Measurements from ENCODE around the gene PRSS8.
A peak's percentile ranks its signal among the peaks of the same experiment; 100 is the strongest.

PRSS8 gene

GRCh38 chr16:31118223-31119155 is 17.0 kb downstream of the PRSS8 start:
- DNase-seq (ENCODE audit: insufficient read length) (no peak), FAIRE-seq (no peak)
- TF ChIP-seq TAF1 (IDR thresholded peaks at IDR 0.05; ENCODE audit: borderline replicate concordance, low read depth, low read length) (no peak), POLR2AphosphoS5 (IDR thresholded peaks at IDR 0.05; ENCODE audit: low read depth, low read length) (no peak), POLR2A (IDR thresholded peaks at IDR 0.05; ENCODE audit: low read depth, low read length) (no peak)

GRCh38 chr16:31117384-31118222 is 17.9 kb downstream of the PRSS8 start, which contains the start of gene KAT8:
Gene KAT8, plus strand, starts transcription at chr16:31117664. Its CDS starts 18 bp downstream, at chr16:31117682.
- DNase-seq (ENCODE audit: insufficient read length) = peak; percentile 97
- peak; percentile 92 for TF ChIP-seq POLR2A (IDR thresholded peaks at IDR 0.05; ENCODE audit: low read depth, low read length)
- peak; percentile 83 for TF ChIP-seq POLR2AphosphoS5 (IDR thresholded peaks at IDR 0.05; ENCODE audit: low read depth, low read length)
- 0 out of 2 replicates have a peak, but pooled peaks have one; percentile 70 for TF ChIP-seq TAF1 (IDR thresholded peaks at IDR 0.05; ENCODE audit: borderline replicate concordance, low read depth, low read length)
- peak; percentile 97 for FAIRE-seq

DNA sequence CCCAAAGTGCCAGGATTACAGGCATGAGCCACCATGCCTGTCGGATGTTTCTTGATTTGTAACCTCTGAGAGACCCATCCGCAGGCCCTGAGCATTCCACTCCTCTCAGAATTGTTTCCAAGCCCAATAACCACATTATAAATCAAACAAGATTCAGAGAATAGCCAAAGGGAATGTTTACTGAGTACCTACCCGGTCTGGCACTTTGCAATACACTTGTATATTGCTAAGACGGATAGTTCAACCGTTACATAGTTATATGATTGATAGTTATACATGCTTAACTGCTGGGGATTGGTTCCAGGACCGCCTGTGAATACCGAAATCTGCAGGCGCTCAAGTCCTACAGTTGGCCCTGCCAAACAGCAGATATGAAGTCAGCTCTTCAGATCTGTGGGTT is 21.1 kb downstream of the PRSS8 start:
- DNase-seq (ENCODE audit: insufficient read length) = no peak
- TF ChIP-seq TAF1 (IDR thresholded peaks at IDR 0.05; ENCODE audit: borderline replicate concordance, low read depth, low read length) = no peak
- no peak for TF ChIP-seq POLR2A (IDR thresholded peaks at IDR 0.05; ENCODE audit: low read depth, low read length)
- no peak for TF ChIP-seq POLR2AphosphoS5 (IDR thresholded peaks at IDR 0.05; ENCODE audit: low read depth, low read length)
- no peak for FAIRE-seq

DNA sequence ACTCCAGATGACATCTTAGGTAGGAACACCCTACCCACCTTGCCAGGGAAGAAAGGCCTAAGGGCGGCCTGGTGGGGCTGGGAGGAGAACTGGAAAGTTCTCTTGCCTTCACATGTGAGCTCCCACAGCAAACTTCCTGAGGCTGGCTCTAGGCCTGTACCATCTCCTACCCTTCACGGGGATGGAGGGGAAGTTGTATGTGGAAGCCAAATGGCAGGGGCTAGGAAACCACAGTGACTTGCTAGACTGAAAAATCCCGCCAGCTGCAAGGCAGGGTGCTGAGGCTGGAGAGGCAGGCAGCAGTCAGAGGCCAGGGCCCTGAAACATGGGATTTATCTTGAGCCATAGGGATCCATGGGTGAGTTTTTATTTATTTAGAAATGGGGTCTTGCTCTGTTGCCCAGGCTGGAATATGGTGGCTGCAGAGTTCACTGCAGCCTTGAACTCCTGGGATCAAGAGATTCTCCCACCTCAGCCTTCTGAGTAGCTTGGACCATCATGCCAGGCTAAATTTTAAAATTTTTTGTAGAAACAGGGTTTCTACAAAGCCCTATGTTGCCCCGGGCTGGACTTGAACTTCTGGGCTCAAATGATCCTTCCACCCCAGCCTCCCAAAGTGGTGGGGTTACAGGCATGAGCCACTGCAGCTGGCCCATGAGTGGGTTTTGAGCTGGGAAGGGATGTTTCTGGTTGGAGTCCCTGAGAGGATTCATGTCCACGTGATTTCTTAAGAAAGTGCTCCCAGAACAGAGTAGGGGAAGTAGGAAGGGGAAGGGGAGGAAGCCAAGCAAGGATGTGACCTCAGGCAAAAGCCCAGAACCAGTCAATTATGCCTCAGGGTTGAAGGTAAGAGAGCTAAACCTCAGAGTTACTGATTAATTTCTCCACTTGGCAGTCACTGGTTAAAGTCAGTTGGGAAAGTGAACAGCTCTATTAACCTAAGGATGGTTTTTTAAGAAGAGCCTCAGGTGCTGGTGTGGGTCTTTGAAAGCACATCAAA is 22.1 kb downstream of the PRSS8 start:
- no peak for FAIRE-seq
- no peak for DNase-seq (ENCODE audit: insufficient read length)
- TF ChIP-seq POLR2A (IDR thresholded peaks at IDR 0.05; ENCODE audit: low read depth, low read length) = no peak

DNA sequence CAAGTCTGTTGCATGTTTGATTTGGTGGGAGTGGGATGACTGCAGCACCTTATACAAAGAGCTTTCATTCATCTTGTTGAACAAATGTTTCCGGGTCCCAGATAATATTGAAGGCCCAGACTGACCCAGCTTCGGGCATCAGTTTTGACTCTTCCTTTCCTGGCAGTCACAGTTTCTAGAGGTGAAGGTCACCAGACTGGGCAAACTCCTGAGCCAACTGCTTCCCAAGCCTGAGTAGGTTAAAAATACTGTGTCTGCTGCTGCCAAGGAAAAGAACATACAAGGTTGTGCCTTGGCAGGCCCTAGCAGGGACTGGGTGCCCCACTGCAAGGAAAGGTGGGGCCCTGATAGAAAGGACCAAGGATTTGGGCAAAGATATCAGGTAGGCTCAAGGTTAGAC is 22.8 kb downstream of the PRSS8 start:
- FAIRE-seq = no peak
- DNase-seq (ENCODE audit: insufficient read length) = no peak
- TF ChIP-seq POLR2A (IDR thresholded peaks at IDR 0.05; ENCODE audit: low read depth, low read length) = no peak
- TF ChIP-seq TAF1 (IDR thresholded peaks at IDR 0.05; ENCODE audit: borderline replicate concordance, low read depth, low read length) = no peak
- no peak for TF ChIP-seq POLR2AphosphoS5 (IDR thresholded peaks at IDR 0.05; ENCODE audit: low read depth, low read length)

DNA sequence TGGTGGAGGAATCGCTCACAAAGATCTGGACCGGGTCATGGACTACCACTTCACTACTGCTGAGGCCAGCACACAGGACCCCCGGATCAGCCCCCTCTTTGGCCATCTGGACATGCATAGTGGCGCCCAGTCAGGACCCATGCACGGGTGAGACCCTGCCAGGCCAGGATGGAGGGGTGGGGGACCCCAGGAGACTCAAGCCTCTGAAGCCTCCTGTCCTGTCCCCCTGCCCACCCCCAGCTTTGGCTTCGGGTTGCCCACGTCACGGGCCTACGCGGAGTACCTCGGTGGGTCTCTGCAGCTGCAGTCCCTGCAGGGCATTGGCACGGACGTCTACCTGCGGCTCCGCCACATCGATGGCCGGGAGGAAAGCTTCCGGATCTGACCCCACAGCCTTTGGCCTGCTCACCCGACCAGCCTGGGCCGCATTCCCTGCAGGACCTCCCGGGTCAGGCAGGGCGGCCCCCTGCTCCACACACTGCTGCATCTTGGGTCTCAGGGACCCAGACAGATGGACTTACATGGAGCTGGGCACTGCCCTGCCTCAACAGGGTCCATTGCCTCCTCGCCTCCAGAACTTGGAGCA is 23.6 kb downstream of the PRSS8 start:
- DNase-seq (ENCODE audit: insufficient read length) (no peak), FAIRE-seq (no peak)
- no peak for TF ChIP-seq POLR2A (IDR thresholded peaks at IDR 0.05; ENCODE audit: low read depth, low read length)
- no peak for TF ChIP-seq POLR2AphosphoS5 (IDR thresholded peaks at IDR 0.05; ENCODE audit: low read depth, low read length)
- no peak for TF ChIP-seq TAF1 (IDR thresholded peaks at IDR 0.05; ENCODE audit: borderline replicate concordance, low read depth, low read length)

DNA sequence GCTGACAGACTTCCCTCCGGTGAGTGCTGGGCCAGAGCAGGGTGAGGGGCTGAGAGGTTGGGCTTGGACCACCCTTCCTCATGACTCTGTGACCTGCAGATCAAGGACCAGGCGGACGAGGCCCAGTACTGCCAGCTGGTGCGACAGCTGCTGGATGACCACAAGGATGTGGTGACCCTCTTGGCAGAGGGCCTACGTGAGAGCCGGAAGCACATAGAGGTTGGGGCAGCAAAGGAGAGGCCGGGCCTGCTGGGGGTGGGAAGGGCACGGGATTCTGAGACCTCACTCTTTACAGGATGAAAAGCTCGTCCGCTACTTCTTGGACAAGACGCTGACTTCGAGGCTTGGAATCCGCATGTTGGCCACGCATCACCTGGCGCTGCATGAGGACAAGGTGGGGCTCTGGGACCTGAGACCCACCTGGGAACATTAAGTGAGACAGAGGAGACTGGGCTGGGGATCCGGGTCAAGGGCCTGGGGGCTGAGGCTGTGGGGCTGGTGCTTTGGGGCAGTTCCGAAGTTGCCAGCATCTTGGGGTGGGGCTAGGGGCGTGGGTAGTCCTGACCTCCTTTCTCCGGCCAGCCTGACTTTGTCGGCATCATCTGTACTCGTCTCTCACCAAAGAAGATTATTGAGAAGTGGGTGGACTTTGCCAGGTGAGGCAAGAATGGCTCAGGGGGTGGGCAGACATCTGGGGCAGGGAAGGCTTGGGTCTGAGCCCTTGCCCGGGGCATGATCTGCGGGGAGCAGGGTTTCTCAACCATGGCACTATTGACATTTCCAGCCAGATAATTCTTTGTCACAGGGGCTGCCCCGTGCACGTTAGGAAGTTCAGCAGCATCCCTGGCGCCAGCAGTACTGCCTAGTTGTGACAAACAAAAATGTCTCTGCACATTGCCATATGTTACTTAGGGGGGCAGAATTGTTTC is 25.2 kb downstream of the PRSS8 start:
- FAIRE-seq (no peak), DNase-seq (ENCODE audit: insufficient read length) (no peak)
- TF ChIP-seq POLR2A (IDR thresholded peaks at IDR 0.05; ENCODE audit: low read depth, low read length) (no peak), TAF1 (IDR thresholded peaks at IDR 0.05; ENCODE audit: borderline replicate concordance, low read depth, low read length) (no peak), POLR2AphosphoS5 (IDR thresholded peaks at IDR 0.05; ENCODE audit: low read depth, low read length) (no peak)

GRCh38 chr16:31109622-31110021 is 25.9 kb downstream of the PRSS8 start:
- TF ChIP-seq POLR2AphosphoS5 (IDR thresholded peaks at IDR 0.05; ENCODE audit: low read depth, low read length) = no peak
- TF ChIP-seq POLR2A (IDR thresholded peaks at IDR 0.05; ENCODE audit: low read depth, low read length) = no peak
- no peak for TF ChIP-seq TAF1 (IDR thresholded peaks at IDR 0.05; ENCODE audit: borderline replicate concordance, low read depth, low read length)
- FAIRE-seq (no peak), DNase-seq (ENCODE audit: insufficient read length) (no peak)

GRCh38 chr16:31108794-31109558 is 26.6 kb downstream of the PRSS8 start:
- DNase-seq (ENCODE audit: insufficient read length) (no peak), FAIRE-seq (no peak)

More at GRCh38 chr16:31108794-31109558, 26.6 kb downstream of the PRSS8 start:
- no peak for TF ChIP-seq POLR2AphosphoS5 (IDR thresholded peaks at IDR 0.05; ENCODE audit: low read depth, low read length)
- no peak for TF ChIP-seq POLR2A (IDR thresholded peaks at IDR 0.05; ENCODE audit: low read depth, low read length)
- no peak for TF ChIP-seq TAF1 (IDR thresholded peaks at IDR 0.05; ENCODE audit: borderline replicate concordance, low read depth, low read length)
